Fibroblast of skin of back (primary cell): ENCODE data around the gene SRPRA.

Experiments used
- DNase-seq: peaks from one replicate; pipeline ENCODE4 v3.0.0-alpha.2; 2013

Gene SRPRA

DNA sequence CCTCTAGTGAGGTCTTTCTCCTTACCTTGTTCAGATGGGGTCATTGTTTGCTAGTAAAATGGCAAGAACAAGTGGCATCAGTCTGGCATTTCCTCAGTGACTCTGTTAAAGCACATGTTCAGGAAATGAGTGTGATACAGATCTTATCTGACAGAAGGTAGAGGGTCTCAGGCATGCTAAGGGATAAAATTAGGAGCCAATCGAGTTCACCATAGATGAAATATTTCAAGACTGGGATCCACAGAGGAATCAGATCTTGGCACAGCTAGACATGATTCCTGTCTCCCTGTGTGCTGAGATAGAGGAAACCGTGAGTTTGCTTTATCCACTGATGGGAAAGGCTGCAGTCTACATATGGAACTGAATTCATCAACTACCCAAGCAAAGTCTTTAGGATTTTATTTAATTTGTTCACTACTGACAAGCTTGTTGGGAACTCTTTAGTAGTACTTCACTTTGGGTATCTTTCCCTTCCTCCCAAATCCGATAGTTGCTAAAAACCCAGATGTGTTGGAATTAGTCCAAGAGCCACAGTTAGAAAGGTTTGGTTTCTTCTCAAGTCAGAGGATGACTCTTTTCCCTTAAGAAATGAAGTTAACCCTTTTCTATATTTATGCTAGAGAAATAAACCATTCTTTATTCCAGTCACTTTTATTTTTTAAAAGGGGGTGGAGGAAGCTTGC is 38.7 kb downstream of the SRPRA start:
- DNase-seq, result no peak

DNA sequence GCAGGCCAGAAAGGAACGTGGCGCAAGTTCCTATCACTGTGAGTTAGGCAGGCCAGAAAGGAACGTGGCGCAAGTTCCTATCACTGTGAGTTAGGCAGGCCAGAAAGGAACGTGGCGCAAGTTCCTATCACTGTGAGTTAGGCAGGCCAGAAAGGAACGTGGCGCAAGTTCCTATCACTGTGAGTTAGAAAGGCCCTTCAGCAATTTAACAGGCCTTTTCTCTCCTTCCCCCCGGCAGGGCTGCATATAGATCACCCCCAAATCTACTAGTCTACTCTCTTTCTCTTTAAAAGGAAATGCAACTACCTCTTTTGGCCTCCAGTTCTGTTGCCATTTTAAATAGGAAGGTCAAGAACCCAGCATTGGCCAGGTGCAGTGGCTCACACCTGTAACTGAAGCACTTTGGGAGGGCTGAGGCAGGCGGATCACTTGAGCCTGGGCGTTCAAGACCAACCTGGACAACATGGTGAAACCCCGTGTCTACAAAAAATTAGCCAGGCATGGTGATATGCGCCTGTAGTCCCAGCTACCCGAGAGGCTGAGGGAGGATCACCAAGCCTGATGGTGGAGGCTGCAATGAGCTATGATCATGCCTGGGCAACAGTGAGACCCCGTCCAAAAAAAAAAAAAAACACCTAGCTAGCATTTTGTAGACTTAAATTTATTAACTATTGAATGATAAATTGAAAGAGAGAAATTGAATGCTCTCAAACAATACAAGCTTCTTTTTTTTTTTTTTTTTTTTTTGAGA is 42.2 kb downstream of the SRPRA start:
- DNase-seq, result no peak

DNA sequence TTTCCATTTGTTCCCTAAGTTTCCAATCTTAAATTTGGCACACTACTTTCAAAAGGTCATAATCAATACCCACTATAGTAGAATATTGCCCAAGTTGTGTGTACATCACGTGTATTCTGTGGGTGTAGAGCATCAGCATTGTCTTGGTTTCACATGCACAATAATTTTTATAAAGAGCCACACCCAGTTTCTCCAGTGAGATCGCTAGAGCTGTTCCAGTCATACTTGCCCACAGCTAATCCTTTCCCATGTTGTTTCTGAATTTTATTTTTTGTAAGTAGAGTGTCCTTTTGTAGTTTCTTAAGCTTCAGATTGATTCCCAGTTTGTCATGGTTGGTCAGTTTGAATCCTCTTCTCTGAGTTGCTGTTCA is 43.4 kb downstream of the SRPRA start:
- DNase-seq, result no peak

DNA sequence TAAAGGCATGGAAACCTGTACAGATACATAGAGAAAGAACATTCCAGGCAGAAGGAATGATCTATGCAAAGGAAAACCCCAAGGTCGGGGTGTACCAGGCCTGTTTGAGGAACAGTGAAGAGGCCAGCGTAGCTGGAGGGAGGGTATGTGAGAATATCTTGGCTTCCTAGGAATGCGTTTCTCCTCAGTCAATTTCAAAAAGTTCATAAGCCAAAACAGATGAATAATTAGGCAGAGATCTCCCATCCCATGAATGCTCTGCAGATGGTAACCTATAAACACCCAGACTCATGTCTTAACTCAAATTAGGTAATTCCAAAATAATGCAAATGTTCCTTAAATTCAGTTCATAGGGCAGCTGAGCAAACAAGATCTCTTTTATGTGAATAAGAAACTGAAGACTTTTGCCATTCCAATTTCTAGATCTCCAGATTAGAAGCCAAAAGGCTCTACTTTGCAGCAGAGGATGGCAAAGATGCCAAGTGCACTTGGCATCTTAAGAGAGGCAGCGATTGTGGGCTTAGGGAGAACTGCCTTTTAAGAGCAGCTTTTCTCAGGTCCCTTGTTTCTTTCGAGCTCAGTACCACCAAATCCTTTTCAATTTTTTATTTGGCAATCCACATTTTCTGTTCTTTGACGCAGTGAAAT is 43.9 kb downstream of the SRPRA start:
- no peak for DNase-seq

DNA sequence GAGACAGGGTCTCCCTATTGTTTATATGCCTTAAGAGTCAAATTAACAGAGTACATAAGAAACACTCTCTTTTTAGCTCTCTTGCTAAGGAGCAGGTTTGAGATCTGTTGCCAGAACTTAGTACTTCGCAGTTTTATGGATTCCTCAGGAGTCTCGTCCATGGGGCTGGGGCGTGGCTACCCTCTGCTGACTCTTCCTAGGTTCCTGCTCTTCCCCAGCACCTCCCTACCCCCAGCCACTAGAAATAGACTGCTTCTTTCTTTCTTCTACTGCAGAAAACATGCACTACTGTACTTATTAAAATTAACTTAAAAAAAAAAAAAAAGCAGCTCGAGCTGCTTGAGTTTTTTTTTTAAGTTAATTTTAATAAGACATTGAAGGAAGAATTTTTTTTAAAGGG is 49.1 kb downstream of the SRPRA start:
- no peak for DNase-seq

DNA sequence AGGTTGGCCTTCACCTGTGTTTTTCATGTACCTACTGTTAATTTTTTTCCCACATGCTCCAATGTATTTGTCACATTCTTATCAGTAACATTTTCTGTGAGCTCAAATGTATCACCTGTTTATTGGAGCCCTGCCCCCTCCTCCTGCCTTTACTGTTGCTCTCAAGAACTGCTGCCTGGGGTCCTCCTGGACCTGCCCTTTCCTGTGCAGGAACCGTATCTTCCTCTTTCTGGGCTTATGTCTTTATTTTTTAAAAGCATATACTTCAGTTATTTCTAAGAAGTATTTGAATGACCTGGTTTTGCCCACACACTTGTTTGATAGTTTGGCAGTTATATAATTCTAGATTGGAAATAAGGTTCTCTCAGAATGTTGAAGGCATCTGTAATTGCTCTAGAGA is 51.2 kb downstream of the SRPRA start:
- DNase-seq, result no peak

DNA sequence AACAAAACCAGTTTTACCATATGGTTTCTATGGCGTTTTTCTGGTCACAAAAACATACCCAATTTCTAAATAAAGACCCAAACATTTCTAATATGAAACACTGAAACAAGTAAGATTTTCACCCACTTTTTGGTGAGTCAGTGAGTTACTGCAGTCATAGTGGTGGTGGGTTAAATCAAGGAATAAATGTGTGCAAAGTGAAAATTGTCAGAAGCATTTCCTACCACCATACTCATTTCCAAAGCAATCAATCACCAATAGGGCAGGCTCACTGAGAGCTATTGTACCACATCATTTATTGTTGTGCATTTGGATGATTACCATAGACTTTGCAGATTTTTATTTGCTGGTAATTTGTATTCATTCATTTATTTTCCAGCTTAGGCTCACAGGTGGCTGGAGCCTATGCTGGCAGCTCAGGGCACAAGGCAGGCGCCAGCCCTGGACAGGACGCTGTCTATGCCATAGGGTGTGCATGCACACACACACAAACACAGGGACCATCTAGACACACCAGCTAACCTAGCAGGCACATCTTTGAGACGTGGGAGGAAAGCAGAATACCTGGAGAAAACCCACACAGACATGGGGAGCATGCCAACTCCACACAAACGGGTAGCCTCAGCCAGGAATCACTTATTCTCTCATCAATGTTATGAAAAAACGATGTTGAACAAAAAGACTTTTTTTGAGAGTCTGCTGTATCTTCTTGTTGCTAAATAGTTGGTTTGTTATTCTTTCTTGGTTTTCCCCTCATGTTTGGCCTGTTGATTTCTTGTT is 52.0 kb downstream of the SRPRA start:
- DNase-seq, result no peak

DNA sequence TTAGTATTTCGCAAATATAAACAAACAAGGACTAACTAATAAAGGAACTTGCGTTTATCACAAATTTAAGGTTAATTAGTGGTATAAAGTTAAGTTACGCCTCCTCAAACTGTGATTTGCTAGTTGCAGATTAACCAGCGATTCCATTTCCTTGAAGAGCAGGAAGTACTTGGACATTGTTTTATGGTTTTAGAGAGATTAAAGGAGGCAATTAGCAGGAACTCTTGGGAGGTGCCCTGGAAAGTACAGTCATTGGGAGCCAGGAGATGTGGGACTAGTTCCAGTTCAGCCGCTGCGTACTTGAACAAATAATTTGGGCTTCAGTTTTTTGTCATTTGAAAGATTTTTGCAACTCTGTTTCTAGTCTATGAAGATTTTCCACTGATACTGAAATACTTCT is 53.9 kb downstream of the SRPRA start:
- no peak for DNase-seq

DNA sequence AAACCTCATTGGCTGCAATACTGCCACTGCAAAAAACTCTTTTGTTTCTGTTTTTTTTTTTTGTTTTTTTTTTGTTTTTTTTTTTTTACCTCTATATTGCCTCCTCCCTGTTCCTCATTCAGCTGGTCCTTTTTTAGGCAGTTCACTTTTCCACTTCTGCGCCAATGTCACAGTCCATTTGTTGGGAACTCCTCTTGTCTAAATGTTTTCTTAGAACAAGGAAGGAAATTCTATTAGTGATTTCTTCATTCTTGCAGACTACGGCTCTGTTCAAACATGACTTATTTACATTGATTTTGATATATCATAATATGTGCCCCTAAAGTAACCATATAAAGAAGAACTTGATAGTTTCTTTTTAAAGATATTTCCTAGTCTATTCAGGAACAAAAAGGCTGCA is 54.3 kb downstream of the SRPRA start:
- DNase-seq, result no peak
